Inferior parietal cortex (tissue), 1 donor: ENCODE measurements around the gene SDK1.

Experiments
- DNase-seq: peaks from one replicate; pipeline ENCODE4 v3.0.0-alpha.2; 2016; ENCODE audit errors: extremely low spot score

SDK1 gene

DNA sequence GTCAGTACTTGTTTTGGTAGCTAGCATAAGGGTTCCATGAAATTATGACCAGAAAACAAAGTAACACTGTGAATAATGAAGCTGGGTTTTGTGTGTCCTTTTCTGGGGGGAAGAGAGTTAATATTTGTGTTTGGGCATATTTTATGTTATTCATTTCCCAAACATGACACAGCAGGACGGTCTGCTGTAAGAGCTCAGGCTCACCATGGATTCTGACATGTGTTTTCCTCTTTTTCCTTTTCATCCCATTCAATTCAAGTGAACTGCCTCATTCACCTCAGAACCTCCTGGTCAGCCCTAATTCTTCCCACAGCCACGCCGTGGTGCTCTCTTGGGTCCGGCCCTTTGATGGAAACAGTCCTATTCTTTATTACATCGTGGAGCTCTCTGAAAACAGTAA, 685.9 kb downstream of the SDK1 start:
- no peak for DNase-seq

GRCh38 chr7:3987426-3987927, 686.4 kb downstream of the SDK1 start:
- no peak for DNase-seq

GRCh38 chr7:3989723-3990122, 688.7 kb downstream of the SDK1 start:
- no peak for DNase-seq

DNA sequence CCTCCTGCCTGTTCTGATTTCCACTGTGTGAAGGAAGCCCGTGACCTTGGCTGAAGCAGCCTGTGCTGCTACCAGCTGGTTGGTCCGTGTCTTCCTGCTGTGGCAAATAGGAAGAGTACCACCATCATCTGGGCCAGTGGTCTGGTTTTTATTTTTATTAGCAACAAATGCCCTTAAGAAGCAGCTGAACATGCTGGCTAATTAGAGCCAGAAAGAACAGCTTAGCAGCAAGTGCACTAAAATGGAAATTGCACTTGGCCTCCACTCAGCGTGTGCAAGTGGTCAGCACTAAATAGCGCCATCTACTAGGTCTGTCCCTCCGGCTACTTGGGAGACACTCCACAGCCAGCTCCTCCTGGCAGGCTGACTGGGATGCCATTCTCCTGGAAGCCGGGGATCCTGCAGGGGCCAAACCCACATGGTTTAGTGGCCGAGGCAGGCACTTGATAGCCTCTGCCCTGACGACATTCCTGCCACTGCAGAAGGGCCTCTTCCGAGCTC, 690.7 kb downstream of the SDK1 start:
- DNase-seq, result no peak

- no peak for DNase-seq
These were observed 691.8 kb downstream of the SDK1 start for GRCh38 chr7:3992841-3993240.

- DNase-seq, result no peak
These were observed 693.7 kb downstream of the SDK1 start for GRCh38 chr7:3994764-3995163.

DNA sequence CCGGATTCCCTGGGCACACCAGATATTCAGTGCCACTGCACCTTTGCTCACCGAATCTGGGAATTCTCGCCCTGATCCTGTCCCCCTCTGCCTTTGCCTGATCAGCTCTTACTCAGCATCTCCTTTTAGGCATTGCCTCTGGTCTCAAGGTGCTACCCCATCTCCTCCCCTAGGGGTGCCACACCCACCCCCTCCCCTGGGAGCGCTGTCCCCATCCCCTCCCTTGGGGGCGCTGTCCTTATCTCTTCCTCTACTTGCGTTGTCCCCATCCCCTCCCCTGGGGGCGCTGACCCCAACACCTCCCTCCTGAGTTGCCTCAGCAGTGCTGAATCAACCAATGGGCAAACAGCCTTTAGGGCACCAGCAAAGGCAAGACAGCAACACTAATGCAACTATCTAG, 694.1 kb downstream of the SDK1 start:
- DNase-seq, result no peak

GRCh38 chr7:3998060-3998459, 697.0 kb downstream of the SDK1 start:
- DNase-seq, result no peak

GRCh38 chr7:4000139-4000538, 699.1 kb downstream of the SDK1 start:
- no peak for DNase-seq

DNA sequence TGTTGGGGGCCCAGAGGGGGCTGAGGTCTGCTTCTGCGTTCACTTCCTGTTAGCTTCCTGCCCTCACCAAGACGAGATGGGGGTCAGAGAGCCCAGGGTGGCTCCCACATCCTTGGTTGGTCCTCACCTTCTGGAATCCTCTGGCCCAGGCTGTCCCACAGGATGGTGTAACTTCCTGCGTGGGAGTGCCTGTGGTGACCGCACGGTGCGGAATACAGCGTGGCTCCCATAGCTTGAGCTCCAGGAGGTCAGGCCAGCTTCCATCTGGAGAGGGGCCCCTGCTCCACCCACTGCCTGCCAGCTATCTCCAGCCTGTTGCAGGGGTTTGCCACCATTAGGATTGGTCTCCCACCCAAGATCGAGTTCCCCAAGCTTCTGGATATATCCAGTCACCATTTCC, 699.9 kb downstream of the SDK1 start:
- DNase-seq, result no peak

- DNase-seq, result no peak
These were observed 700.7 kb downstream of the SDK1 start for GRCh38 chr7:4001742-4002141.

GRCh38 chr7:4003503-4003902, 702.5 kb downstream of the SDK1 start:
- DNase-seq, result no peak

- no peak for DNase-seq
These were observed 705.6 kb downstream of the SDK1 start for GRCh38 chr7:4006687-4007086.

GRCh38 chr7:4009211-4010060, 708.4 kb downstream of the SDK1 start:
- DNase-seq, result no peak

DNA sequence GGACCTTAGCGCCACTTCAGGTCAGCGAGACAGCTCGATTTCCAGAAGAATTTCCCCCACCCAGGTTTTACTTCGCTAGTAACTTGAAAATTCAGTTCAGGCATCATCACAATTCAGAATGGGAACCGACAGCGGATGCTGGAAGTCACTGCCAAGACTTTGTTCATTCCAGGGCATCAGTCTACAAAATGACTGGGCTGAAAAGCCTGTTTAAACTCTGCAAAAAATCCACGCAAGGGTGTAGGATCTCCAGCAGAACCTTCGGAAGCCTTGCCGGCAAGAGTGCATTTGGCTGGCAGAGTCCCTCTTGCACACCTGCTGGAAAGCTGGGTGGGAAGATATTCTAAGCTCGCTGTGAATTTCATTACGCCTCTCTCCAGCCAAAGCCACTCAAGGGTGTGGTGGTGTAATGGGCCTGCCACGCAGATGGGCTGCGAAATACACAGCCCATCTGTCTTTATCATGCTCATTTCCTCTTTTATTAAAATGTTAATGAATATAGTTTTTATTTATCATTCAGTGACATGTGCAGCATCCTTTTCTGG, 709.1 kb downstream of the SDK1 start:
- DNase-seq, result no peak

DNA sequence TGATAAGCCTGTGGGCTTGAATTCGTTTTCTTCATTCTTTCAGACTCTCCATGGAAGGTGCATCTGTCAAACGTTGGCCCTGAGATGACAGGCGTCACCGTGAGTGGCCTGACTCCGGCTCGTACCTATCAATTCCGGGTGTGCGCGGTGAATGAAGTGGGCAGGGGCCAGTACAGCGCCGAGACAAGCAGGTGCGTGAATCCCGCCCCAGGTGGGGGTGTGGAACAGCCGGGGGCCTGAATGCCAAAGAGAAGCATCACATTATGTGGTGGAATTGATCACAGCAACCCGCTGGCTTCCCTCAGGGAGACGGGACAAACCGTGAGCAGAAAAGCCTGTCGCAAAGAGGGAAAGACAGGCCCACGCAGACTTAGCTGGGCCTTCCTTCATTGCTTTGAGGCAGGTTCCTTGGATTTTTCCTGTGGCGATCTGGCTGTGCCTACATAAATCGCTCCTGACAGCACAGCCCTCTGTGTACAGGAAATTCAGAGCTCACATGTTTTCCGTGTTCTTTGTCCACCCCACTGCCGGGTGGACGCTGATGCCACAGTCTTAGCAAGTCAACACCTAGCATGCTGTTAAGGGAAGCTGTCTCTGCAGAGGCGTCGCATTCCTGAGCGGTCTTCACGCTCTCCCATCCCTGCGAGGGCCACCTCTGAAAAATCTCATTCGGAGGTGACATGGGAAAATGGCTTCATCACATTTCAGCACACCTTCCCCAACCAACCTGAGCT, 710.0 kb downstream of the SDK1 start:
- no peak for DNase-seq

- DNase-seq, result no peak
These were observed 712.7 kb downstream of the SDK1 start for GRCh38 chr7:4013793-4014192.

GRCh38 chr7:4014346-4015050, 713.4 kb downstream of the SDK1 start:
- no peak for DNase-seq

DNA sequence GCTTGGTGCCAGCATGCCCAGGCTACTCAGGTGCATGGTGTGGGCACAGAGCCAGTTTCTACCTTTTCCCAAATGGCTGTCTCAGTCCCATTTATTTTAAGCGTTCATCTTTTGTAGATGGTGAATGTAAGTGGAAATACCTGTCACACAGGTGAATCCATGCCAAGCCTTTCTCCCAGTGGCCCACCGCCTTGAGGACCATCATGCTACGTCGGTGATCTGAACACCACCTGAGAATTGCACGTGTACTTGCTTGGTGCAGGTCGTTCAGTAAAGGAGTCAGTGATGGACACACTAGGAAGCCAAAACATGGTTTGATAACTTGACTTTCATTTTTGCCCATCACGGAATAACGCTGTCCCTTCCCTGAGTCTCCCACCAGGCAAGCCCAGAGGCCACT, 714.3 kb downstream of the SDK1 start:
- DNase-seq, result no peak

DNA sequence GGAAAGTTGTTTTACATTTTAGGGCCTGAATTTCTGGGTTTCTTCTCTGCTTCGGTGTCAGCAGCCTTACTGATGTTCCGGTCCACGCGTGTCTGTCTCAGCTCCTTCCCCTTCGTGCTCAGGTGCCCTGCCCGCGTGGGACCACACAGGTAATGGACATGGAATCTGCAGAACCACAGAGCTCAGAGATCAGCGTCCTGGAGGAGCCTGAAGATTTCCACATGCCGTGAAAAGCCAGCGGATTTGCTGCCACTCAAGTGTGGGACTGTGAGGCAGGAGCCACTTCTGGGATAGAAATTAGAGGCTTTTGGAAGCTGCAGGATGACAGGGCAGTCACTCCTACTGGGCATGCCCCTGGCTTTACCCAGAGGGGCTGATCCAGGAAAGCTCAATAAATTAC, 714.9 kb downstream of the SDK1 start:
- no peak for DNase-seq

GRCh38 chr7:4017081-4017480, 716.0 kb downstream of the SDK1 start:
- no peak for DNase-seq

- no peak for DNase-seq
These were observed 716.7 kb downstream of the SDK1 start for GRCh38 chr7:4017785-4018184.
